SK-N-MC (cell line): ENCODE data around the gene IRF4.

Experiments used
- DNase-seq: peaks from one replicate; pipeline ENCODE4 v3.0.0-alpha.2; 2011; ENCODE audit warnings: low read depth, low spot score
- H3K27ac ChIP-seq: fragments of 200-600 bp; sonication (generic); 2 replicates; pipeline ENCODE4 v1.5.1; 2016; ENCODE audit warnings: mixed run types
- H3K36me3 ChIP-seq: fragments of 200-600 bp; sonication (generic); 2 replicates; pipeline ENCODE4 v1.6.1; 2017; ENCODE audit warnings: antibody characterized with exemption, low read length, mixed read lengths; ENCODE audit not compliant: insufficient read depth
- H3K4me3 ChIP-seq: fragments of 200-600 bp; sonication (generic); 2 replicates; pipeline ENCODE4 v1.5.1; 2016
- H3K9ac ChIP-seq: fragments of 200-600 bp; sonication (generic); 2 replicates; pipeline ENCODE4 v1.8.0; 2017; ENCODE audit warnings: mixed run types, mixed read lengths; ENCODE audit not compliant: insufficient read length
- H3K9me3 ChIP-seq: fragments of 200-600 bp; sonication (generic); 2 replicates; pipeline ENCODE4 v1.6.1; 2017; ENCODE audit warnings: low read depth, mild to moderate bottlenecking, antibody characterized with exemption, low read length, moderate library complexity, mixed read lengths
- EZH2 ChIP-seq: fragments of 200-600 bp; sonication (generic); IDR thresholded peaks from one replicate; pipeline ENCODE4 v1.6.1; 2017; ENCODE audit warnings: antibody characterized with exemption
- FOXP2 ChIP-seq: optimal IDR thresholded peaks from 2 replicates; pipeline ENCODE3; 2011; ENCODE audit warnings: mild to moderate bottlenecking, moderate library complexity; ENCODE audit not compliant: insufficient read depth; ENCODE audit errors: extremely low read length, control extremely low read depth
- POLR2AphosphoS5 ChIP-seq: IDR thresholded peaks from 2 replicates; pipeline ENCODE4 v1.6.1; 2012; ENCODE audit warnings: mild to moderate bottlenecking, low read depth, low read length, borderline replicate concordance

The IRF4 gene

GRCh38 chr6:428047-428603 is 36.6 kb downstream of the IRF4 start:
- H3K9ac ChIP-seq = no peak overlapping the region
- H3K9me3 ChIP-seq = no peaks in the 10 kb centered on the region
- DNase-seq = no peak
- no peaks in the 10 kb centered on the region for H3K36me3 ChIP-seq
- H3K4me3 ChIP-seq = no peak overlapping the region
- H3K27ac ChIP-seq = no peak overlapping the region
- no peak for TF ChIP-seq POLR2AphosphoS5

GRCh38 chr6:429515-430121 is 38.1 kb downstream of the IRF4 start:
- Histone ChIP-seq H3K36me3 (no peaks in the 10 kb centered on the region), H3K27ac (no peak overlapping the region), H3K9ac (no peak overlapping the region), H3K4me3 (no peak overlapping the region), H3K9me3 (no peaks in the 10 kb centered on the region)
- no peak for DNase-seq
- TF ChIP-seq FOXP2 = no peak
- TF ChIP-seq POLR2AphosphoS5 = no peak
- no peak for TF ChIP-seq EZH2

- Histone ChIP-seq H3K9me3 (no peaks in the 10 kb centered on the region), H3K27ac (no peak overlapping the region), H3K4me3 (no peak overlapping the region), H3K9ac (no peak overlapping the region), H3K36me3 (no peaks in the 10 kb centered on the region)
- TF ChIP-seq POLR2AphosphoS5 (no peak), FOXP2 (no peak), EZH2 (no peak)
- no peak for DNase-seq
Observed at GRCh38 chr6:431504-431903, 40.0 kb downstream of the IRF4 start.

GRCh38 chr6:431986-432385 is 40.4 kb downstream of the IRF4 start:
- no peak for DNase-seq
- Histone ChIP-seq H3K27ac (no peak overlapping the region), H3K4me3 (no peak overlapping the region), H3K9ac (no peak overlapping the region), H3K9me3 (no peaks in the 10 kb centered on the region), H3K36me3 (no peaks in the 10 kb centered on the region)
- TF ChIP-seq FOXP2 = no peak
- no peak for TF ChIP-seq POLR2AphosphoS5
- TF ChIP-seq EZH2 = no peak

- Histone ChIP-seq H3K36me3 (no peaks in the 10 kb centered on the region), H3K9ac (no peak overlapping the region)
Observed at GRCh38 chr6:434051-434705, 42.6 kb downstream of the IRF4 start.

GRCh38 chr6:435441-436307 is 44.1 kb downstream of the IRF4 start:
- TF ChIP-seq EZH2 (no peak), POLR2AphosphoS5 (no peak), FOXP2 (no peak)
- Histone ChIP-seq H3K36me3 (no peaks in the 10 kb centered on the region), H3K9ac (no peak overlapping the region), H3K4me3 (no peak overlapping the region), H3K9me3 (no peaks in the 10 kb centered on the region), H3K27ac (no peak overlapping the region)
- no peak for DNase-seq

More at GRCh38 chr6:434051-434705, 42.6 kb downstream of the IRF4 start:
- H3K4me3 ChIP-seq = no peak overlapping the region
- no peaks in the 10 kb centered on the region for H3K9me3 ChIP-seq
- H3K27ac ChIP-seq = no peak overlapping the region
- no peak for DNase-seq
- no peak for TF ChIP-seq POLR2AphosphoS5
- no peak for TF ChIP-seq FOXP2
- no peak for TF ChIP-seq EZH2

- H3K4me3 ChIP-seq = no peak overlapping the region
- H3K27ac ChIP-seq = no peak overlapping the region
- no peak for DNase-seq
- H3K9me3 ChIP-seq = no peaks in the 10 kb centered on the region
- TF ChIP-seq POLR2AphosphoS5 (no peak), EZH2 (no peak), FOXP2 (no peak)
- no peaks in the 10 kb centered on the region for H3K36me3 ChIP-seq
- H3K9ac ChIP-seq = no peak overlapping the region
Observed at GRCh38 chr6:436308-437036, 44.9 kb downstream of the IRF4 start.

GRCh38 chr6:437037-437392 is 45.5 kb downstream of the IRF4 start:
- H3K9ac ChIP-seq = no peak overlapping the region
- H3K4me3 ChIP-seq = no peak overlapping the region
- no peak overlapping the region for H3K27ac ChIP-seq
- H3K9me3 ChIP-seq = no peaks in the 10 kb centered on the region
- H3K36me3 ChIP-seq = no peaks in the 10 kb centered on the region
- DNase-seq = no peak
- TF ChIP-seq FOXP2 = no peak
- TF ChIP-seq EZH2 = no peak
- TF ChIP-seq POLR2AphosphoS5 = no peak
